OCI-LY7 (cell line): ENCODE measurements around the gene OSTC. TPM values are rescaled to one million over a fixed set of nuclear protein-coding genes. Genes with fewer than 3 reads are reported as not detected.
A peak's percentile ranks its signal among the peaks of the same experiment; 100 is the strongest.

Source experiments
- BruUV-seq: library from RNA; stranded (reverse); fragments of 400-500 nt; replicated peaks from 2 replicates; lab custom pipeline; 2021; lab: Mats Ljungman, UMichigan
- CTCF ChIA-PET: fragments of 300-600 bp; sonication (Branson Sonifier 250); formaldehyde crosslinking; loops from one replicate; lab custom pipeline; 2022; ENCODE audit warnings: antibody characterized with exemption; ENCODE audit not compliant: unreplicated experiment; lab: Charles Lee
- POLR2A ChIA-PET: fragments of 300-600 bp; sonication (Branson Sonifier 250); formaldehyde crosslinking; loops from one replicate; lab custom pipeline; 2022; ENCODE audit warnings: antibody characterized with exemption; lab: Charles Lee
- DNase-seq: peaks from one replicate; pipeline ENCODE4 v3.0.0-alpha.2; 2015; ENCODE audit warnings: low spot score
- H2AFZ ChIP-seq: fragments of 200-600 bp; sonication (generic), shearing (Covaris generic); 2 replicates; pipeline ENCODE4 v1.6.1; 2014; ENCODE audit warnings: mild to moderate bottlenecking, antibody characterized with exemption, low read length, moderate library complexity
- H3K27ac ChIP-seq: fragments of 200-600 bp; sonication (generic); 2 replicates; pipeline ENCODE4 v1.5.1; 2014; ENCODE audit warnings: mixed run types, low read depth, mild to moderate bottlenecking, moderate library complexity, low read length, inconsistent platforms; ENCODE audit not compliant: poor library complexity, severe bottlenecking
- H3K36me3 ChIP-seq: fragments of 200-600 bp; sonication (generic); 2 replicates; pipeline ENCODE4 v1.6.1; 2014; ENCODE audit warnings: mild to moderate bottlenecking, antibody characterized with exemption, low read length, moderate library complexity, mixed read lengths; ENCODE audit not compliant: insufficient read depth
- H3K4me1 ChIP-seq: fragments of 200-600 bp; sonication (generic); 2 replicates; pipeline ENCODE4 v1.5.1; 2014; ENCODE audit warnings: mild to moderate bottlenecking, low read length; ENCODE audit not compliant: insufficient read depth, poor library complexity, severe bottlenecking
- H3K4me2 ChIP-seq: fragments of 200-600 bp; sonication (generic); 2 replicates; pipeline ENCODE4 v1.6.1; 2014; ENCODE audit warnings: mild to moderate bottlenecking, low read length
- H3K4me3 ChIP-seq: fragments of 200-600 bp; sonication (generic); 2 replicates; pipeline ENCODE4 v1.5.1; 2014; ENCODE audit warnings: mild to moderate bottlenecking, low read depth, low read length; ENCODE audit not compliant: poor library complexity, severe bottlenecking
- H3K79me2 ChIP-seq: fragments of 200-600 bp; sonication (generic); 2 replicates; pipeline ENCODE4 v1.6.1; 2016; ENCODE audit warnings: low read depth, mild to moderate bottlenecking, low read length, moderate library complexity, mixed read lengths; ENCODE audit not compliant: insufficient read depth
- H3K9me2 ChIP-seq: fragments of 200-600 bp; sonication (generic); 2 replicates; pipeline ENCODE4 v1.6.1; 2016; ENCODE audit warnings: mild to moderate bottlenecking, low read length, mixed read lengths; ENCODE audit not compliant: insufficient read depth
- H3K9me3 ChIP-seq: fragments of 200-600 bp; sonication (generic); 2 replicates; pipeline ENCODE4 v1.6.1; 2014; ENCODE audit warnings: mild to moderate bottlenecking, mixed run types, low read length, mixed read lengths
- H4K20me1 ChIP-seq: fragments of 200-600 bp; sonication (generic); 2 replicates; pipeline ENCODE4 v1.6.1; 2014; ENCODE audit warnings: mild to moderate bottlenecking, antibody characterized with exemption, low read length, moderate library complexity, mixed read lengths; ENCODE audit not compliant: insufficient read depth
- EZH2phosphoT487 ChIP-seq: fragments of 200-600 bp; sonication (generic); IDR thresholded peaks from 2 replicates; pipeline ENCODE4 v1.6.1; 2018; ENCODE audit warnings: low read depth, borderline replicate concordance, mild to moderate bottlenecking, mixed run types, antibody characterized with exemption, low read length, moderate library complexity, mixed read lengths
- intact Hi-C: fragments of 100-400 bp; cut with micrococcal nuclease; formaldehyde crosslinking; loops from one replicate; pipeline ENCODE4 v1.10.0; 2022; ENCODE audit not compliant: unreplicated experiment
- total RNA-seq, 2 experiments: library from RNA; depleted of rRNA in 1 of 2; stranded (reverse); fragments of >200 nt in 1 of 2; shearing (Covaris generic) in 1 of 2; gene quantifications; 2 replicates each; pipeline ENCODE4 v1.2.3, GENCODE V29; 2014 to 2022
- TF ChIP-seq, protein P1 (sequence below): fragments of 200-600 bp; sonication (generic); conservative IDR thresholded peaks from 2 replicates; pipeline ENCODE4 v1.5.1; 2014; ENCODE audit warnings: mild to moderate bottlenecking, antibody characterized with exemption, low read length, moderate library complexity, mixed read lengths

OSTC gene
- total RNA-seq, 2 experiments from 2014 or later, result 78.4 to 110 TPM

DNA sequence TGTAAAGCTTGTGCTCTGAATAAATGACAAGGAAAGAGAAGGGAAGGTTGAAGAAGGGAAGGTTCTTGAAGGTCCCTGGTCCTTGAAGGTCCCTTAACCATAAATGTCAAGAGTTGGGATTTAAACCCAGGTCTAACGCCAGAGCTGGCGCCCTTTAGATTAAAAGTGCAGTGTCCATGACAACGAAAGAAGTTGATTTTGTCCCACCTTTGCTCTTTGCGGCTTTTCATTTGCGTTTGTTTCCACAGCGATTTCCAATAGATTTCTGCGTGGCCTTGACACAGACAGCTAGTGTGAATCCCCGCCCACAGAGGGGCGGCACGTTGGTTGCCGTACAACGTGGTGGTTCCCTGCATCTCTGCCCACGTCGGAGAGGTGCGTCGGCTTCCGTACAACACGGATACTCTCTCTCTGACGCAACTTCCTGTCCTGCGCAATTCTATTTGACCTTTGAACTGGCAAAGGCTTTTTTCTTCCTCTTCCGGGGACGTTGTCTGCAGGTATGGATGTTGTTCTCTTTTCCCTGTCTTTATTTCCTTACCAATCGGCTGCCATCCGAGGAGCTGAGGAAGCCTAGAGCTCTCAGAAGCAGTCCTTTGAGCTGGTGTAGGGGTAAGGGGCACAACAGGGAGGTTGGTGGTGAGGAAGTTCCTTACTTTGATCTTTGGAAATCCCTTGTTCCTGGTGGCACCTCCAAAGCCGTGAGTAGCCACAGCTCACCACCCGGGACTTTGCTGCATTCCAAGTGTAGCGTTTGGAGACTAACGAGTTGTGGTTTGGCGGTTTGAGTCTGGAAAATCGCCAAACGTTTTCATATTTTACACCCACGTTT, 30.1 kb upstream of the OSTC start, which contains the start of gene RPL34:
TSS of gene RPL34 (plus strand) at position 476 of the 832 bp plus-strand sequence. CDS start 1,384 bp downstream, outside the sequence.
- Histone ChIP-seq H2AFZ (peak within 1 kb of the TSS; percentile 92), H3K79me2 (peaks cover 56% of the 10 kb centered on the region), H3K4me1 (peaks cover 45% of the 10 kb centered on the region), H3K4me3 (peak within 1 kb of the TSS; percentile 90), H3K27ac (peak within 1 kb of the TSS; percentile 29), H3K4me2 (peak within 1 kb of the TSS; percentile 84), H3K36me3 (peaks cover 47% of the 10 kb centered on the region), H4K20me1 (peaks cover 30% of the 10 kb centered on the region), H3K9me2 (no peaks in the 10 kb centered on the region), H3K9me3 (peaks cover 5% of the 10 kb centered on the region; the same call in 1 of the 2 replicates)
- TF ChIP-seq, protein P1, sequence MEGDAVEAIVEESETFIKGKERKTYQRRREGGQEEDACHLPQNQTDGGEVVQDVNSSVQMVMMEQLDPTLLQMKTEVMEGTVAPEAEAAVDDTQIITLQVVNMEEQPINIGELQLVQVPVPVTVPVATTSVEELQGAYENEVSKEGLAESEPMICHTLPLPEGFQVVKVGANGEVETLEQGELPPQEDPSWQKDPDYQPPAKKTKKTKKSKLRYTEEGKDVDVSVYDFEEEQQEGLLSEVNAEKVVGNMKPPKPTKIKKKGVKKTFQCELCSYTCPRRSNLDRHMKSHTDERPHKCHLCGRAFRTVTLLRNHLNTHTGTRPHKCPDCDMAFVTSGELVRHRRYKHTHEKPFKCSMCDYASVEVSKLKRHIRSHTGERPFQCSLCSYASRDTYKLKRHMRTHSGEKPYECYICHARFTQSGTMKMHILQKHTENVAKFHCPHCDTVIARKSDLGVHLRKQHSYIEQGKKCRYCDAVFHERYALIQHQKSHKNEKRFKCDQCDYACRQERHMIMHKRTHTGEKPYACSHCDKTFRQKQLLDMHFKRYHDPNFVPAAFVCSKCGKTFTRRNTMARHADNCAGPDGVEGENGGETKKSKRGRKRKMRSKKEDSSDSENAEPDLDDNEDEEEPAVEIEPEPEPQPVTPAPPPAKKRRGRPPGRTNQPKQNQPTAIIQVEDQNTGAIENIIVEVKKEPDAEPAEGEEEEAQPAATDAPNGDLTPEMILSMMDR, result no peak
- TF ChIP-seq EZH2phosphoT487, result no peak
- DNase-seq, result peak; percentile 98
- CTCF ChIA-PET, result no interaction called here
- POLR2A ChIA-PET, result interaction anchor here (0.6 to 2.7 kb wide), 12 partner anchors 9 to 585 kb away, joined by 3 to 24 read pairs (median 4); partner anchors contain the start of genes LEF1 and OSTC
- intact Hi-C loops, result loop anchor here (2.0 kb wide), 1 partner anchor 30 kb away; the partner anchor contains the start of gene OSTC
- no TSS peak for BruUV-seq

DNA sequence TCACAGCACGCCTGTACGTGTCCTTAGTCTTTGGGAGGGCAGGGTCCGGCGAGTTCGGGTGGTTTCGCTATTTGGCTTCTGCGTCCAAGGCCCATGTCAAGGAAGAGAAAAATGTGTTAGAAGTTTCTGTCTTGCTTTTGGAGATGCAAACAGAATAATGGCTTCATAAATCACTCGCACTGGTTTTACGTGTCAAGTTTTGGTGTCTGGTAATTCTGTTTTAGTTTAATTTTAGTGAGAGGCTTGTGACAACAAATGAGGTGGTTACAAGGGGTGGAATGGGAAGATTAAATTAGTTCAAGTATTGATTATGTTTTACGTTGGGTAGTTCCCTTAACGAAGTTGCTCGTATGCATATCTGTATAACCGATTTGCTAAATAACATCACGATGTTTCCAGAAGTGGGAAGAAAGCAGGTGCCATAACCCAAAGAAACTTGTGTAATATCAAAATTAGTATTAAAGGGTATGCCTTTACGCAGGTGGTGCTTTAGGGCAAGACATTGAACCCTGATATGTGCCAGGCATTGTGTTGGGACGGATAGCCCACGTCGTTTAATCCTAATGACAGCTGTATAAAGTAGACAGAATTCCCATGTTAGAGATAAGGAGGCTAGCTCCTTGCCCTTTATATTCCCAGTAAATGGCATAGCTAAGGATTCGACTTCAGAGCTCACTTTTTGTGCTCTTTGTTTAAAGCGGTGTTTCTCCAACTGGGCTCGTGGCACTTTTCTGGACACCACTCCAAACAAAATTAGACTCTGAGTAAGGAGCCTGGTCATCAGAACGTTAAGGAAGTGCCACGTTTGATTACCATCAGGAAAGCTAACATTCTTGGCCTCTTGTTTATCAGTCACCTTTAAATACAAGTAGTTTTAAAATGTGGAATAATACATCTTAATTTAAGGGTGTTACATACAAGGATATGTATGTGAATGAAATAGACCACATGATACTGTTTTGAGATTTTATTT, 29.2 kb upstream of the OSTC start:
- intact Hi-C loops, result loop anchor here (2.0 kb wide), 1 partner anchor 30 kb away; the partner anchor contains the start of gene OSTC

More for the DNA sequence above, 29.2 kb upstream of the OSTC start:
- peaks cover 60% of the 10 kb centered on the region for H3K79me2 ChIP-seq
- peak overlapping the region; percentile 84 for H3K4me2 ChIP-seq
- TF ChIP-seq, protein P1, result no peak
- TF ChIP-seq EZH2phosphoT487, result no peak
- H3K4me1 ChIP-seq, result peaks cover 45% of the 10 kb centered on the region
- POLR2A ChIA-PET, result interaction anchor here (1.2 to 2.7 kb wide), 7 partner anchors 10 to 453 kb away, joined by 3 to 24 read pairs (median 5); partner anchors contain the start of genes LEF1 and OSTC
- H3K4me3 ChIP-seq, result peak overlapping the region; percentile 90
- H3K27ac ChIP-seq, result peak overlapping the region; percentile 29
- H4K20me1 ChIP-seq, result peaks cover 30% of the 10 kb centered on the region
- 0 out of 2 replicates have a peak overlapping the region, but pooled peaks have one; percentile 9 for H2AFZ ChIP-seq
- BruUV-seq, result TSS peak; percentile 80
- peaks cover 56% of the 10 kb centered on the region for H3K36me3 ChIP-seq
- peak; percentile 13 for DNase-seq
- CTCF ChIA-PET, result no interaction called here
- no peaks in the 10 kb centered on the region; the same call in 1 of the 2 replicates for H3K9me3 ChIP-seq
- no peaks in the 10 kb centered on the region for H3K9me2 ChIP-seq
